ENCODE results near the gene FMN1. TPM values are rescaled to one million over a fixed set of nuclear protein-coding genes. Genes with fewer than 3 reads are reported as not detected.
"Not testable (repeated sequence)": the region's sequence is repeated elsewhere in the genome, so short reads cannot be mapped to it uniquely, and the experiment has no call there.

FMN1 gene
- total and polyA plus RNA-seq, 12 donors, result 0.22 to 5.5 (median 3.3) TPM

GRCh38 chr15:32851572-32851971 is 342.9 kb downstream of the FMN1 start:
- no peak overlapping the region for H3K4me3 ChIP-seq
- H3K9me3 ChIP-seq, result peaks cover 0 to 4% (median 0%) of the 10 kb centered on the region in 11 donors
- H3K36me3 ChIP-seq, result peaks cover 0 to 5% (median 0%) of the 10 kb centered on the region in 9 donors
- DNase-seq, result no peak
- H3K27me3 ChIP-seq, result no peaks in the 10 kb centered on the region
- H3K4me1 ChIP-seq, result peaks cover 0 to 15% (median 0%) of the 10 kb centered on the region in 9 donors
- H3K27ac ChIP-seq, result peak overlapping the region in 1 of 10 donors; percentile 54
- intact Hi-C loops (cut with DNase I), result loop anchor here in 1 of 10 donors (10.0 kb wide), 1 partner anchor 143 kb away; no protein-coding TSS in a partner anchor
- TF ChIP-seq CTCF (IDR thresholded peaks at IDR 0.05), result no peak
- no peak for ATAC-seq
- WGBS, 2 donors, result 76 to 85% methylated on average over 5 of the region's 5 CpGs

GRCh38 chr15:32849769-32850668 is 344.5 kb downstream of the FMN1 start:
- DNase-seq, result no peak
- intact Hi-C loops (cut with DNase I), result loop anchor here in 4 of 10 donors (10.0 kb wide), 2 partner anchors 105 to 145 kb away; no protein-coding TSS in a partner anchor
- Histone ChIP-seq H3K27me3 (no peaks in the 10 kb centered on the region), H3K4me1 (peaks cover 0 to 12% (median 0%) of the 10 kb centered on the region in 9 donors), H3K9me3 (peaks cover 0 to 8% (median 0%) of the 10 kb centered on the region in 11 donors), H3K36me3 (no peaks in the 10 kb centered on the region), H3K27ac (no peak overlapping the region), H3K4me3 (no peak overlapping the region)
- ATAC-seq, result no peak
- TF ChIP-seq CTCF (IDR thresholded peaks at IDR 0.05), result no peak
- 88 to 89% methylated on average over 11 of the region's 11 CpGs for WGBS, 2 donors

- WGBS, 2 donors, result 81 to 90% methylated on average over 2 of the region's 2 CpGs
Measured at GRCh38 chr15:32846671-32847070, 347.8 kb downstream of the FMN1 start.

GRCh38 chr15:32844118-32844711 is 350.3 kb downstream of the FMN1 start:
- no peak for ATAC-seq
- H3K27ac ChIP-seq, result no peak overlapping the region
- H3K9me3 ChIP-seq, result peaks cover 0 to 8% (median 0%) of the 10 kb centered on the region in 11 donors
- no peak for DNase-seq
- intact Hi-C loops (cut with DNase I), result loop anchor here in 3 of 10 donors (10.0 kb wide), 2 partner anchors 111 to 151 kb away; no protein-coding TSS in a partner anchor
- peak in 8 of 9 donors; percentile 19 to 64 (median 53) for TF ChIP-seq CTCF (IDR thresholded peaks at IDR 0.05)
- peaks cover 0 to 8% (median 0%) of the 10 kb centered on the region in 7 donors for H3K27me3 ChIP-seq
- H3K36me3 ChIP-seq, result no peaks in the 10 kb centered on the region
- WGBS, 2 donors, result 59 to 61% methylated on average over 2 of the region's 2 CpGs
- H3K4me1 ChIP-seq, result no peaks in the 10 kb centered on the region
- no peak overlapping the region for H3K4me3 ChIP-seq

More at GRCh38 chr15:32846671-32847070, 347.8 kb downstream of the FMN1 start:
- H3K27me3 ChIP-seq, H3K27ac ChIP-seq, DNase-seq, ATAC-seq, H3K36me3 ChIP-seq, H3K4me3 ChIP-seq, H3K9me3 ChIP-seq: not testable (repeated sequence)
- peaks cover 0 to 10% (median 0%) of the 10 kb centered on the region in 9 donors for H3K4me1 ChIP-seq
- intact Hi-C loops (cut with DNase I), result loop anchor here in 3 of 10 donors (10.0 kb wide), 2 partner anchors 108 to 148 kb away; no protein-coding TSS in a partner anchor
